WTC11 (cell line): Measurements from ENCODE around the gene ARID2.

Experiments used
- SMAD4 ChIP-seq: sonication (generic); formaldehyde crosslinking; IDR thresholded peaks from 2 replicates; pipeline ENCODE4 v1.8.0; 2022; ENCODE audit warnings: mild to moderate bottlenecking, missing genetic modification reagents
- TF ChIP-seq, protein P1 (sequence below): fragments of 200-600 bp; IDR thresholded peaks from 2 replicates; pipeline ENCODE4 v1.8.0; 2022; ENCODE audit warnings: antibody characterized with exemption

DNA sequence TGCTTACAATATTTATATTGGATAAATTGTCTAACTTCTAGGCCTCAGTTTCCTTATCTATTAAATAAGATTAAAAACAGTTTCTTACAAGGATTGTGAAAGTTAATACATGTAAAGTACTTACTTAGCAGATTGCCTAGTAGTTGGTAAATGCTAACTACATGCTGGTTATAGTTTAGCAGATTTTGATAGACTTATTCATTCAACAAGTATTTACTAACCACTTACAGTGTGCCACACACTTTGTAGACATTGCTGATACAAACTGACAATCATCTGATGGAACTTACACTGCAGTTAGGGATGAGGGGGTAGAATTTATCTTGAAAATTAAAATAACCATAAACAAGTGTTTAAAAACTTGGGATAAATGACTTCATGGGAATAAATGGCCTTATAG lies 50.4 kb downstream of the ARID2 start:
- TF ChIP-seq, protein P1, sequence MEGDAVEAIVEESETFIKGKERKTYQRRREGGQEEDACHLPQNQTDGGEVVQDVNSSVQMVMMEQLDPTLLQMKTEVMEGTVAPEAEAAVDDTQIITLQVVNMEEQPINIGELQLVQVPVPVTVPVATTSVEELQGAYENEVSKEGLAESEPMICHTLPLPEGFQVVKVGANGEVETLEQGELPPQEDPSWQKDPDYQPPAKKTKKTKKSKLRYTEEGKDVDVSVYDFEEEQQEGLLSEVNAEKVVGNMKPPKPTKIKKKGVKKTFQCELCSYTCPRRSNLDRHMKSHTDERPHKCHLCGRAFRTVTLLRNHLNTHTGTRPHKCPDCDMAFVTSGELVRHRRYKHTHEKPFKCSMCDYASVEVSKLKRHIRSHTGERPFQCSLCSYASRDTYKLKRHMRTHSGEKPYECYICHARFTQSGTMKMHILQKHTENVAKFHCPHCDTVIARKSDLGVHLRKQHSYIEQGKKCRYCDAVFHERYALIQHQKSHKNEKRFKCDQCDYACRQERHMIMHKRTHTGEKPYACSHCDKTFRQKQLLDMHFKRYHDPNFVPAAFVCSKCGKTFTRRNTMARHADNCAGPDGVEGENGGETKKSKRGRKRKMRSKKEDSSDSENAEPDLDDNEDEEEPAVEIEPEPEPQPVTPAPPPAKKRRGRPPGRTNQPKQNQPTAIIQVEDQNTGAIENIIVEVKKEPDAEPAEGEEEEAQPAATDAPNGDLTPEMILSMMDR, result no peak
- TF ChIP-seq SMAD4 (CRISPR knock-in tag), result no peak
